SK-N-SH (cell line): ENCODE results near the gene KRT72. TPM values are rescaled to one million over a fixed set of nuclear protein-coding genes. Genes with fewer than 3 reads are reported as not detected.

Experiments used
- CTCF ChIA-PET: fragments of 300-600, 350-600 bp; formaldehyde crosslinking; extraction: SDS; loops from one replicate; lab custom pipeline; 2021; lab: Yijun Ruan, JAX
- POLR2A ChIA-PET: fragments of 350-600 bp; sonication (Branson Sonifier 250); formaldehyde crosslinking; extraction: SDS; loops from one replicate; lab custom pipeline; 2020; ENCODE audit warnings: antibody characterized with exemption, inconsistent platforms; lab: Yijun Ruan, JAX
- DNase-seq: peaks from one replicate; pipeline ENCODE4 v3.0.0; 2012
- H2AFZ ChIP-seq: fragments of 200-600 bp; sonication (generic); 2 replicates; pipeline ENCODE4 v1.8.1; 2016; ENCODE audit warnings: antibody characterized with exemption, mild to moderate bottlenecking, low read depth
- H3F3A ChIP-seq: fragments of 200-600 bp; sonication (generic); replicated peaks from 2 replicates; pipeline ENCODE3; 2016; ENCODE audit warnings: antibody characterized with exemption, mild to moderate bottlenecking; ENCODE audit not compliant: insufficient read depth
- H3K27ac ChIP-seq, 2 experiments: fragments of 200-500 bp in 1 of 2; fragments of 200-600 bp in 1 of 2; sonication (Bioruptor generic) in 1 of 2; sonication (generic), shearing (Covaris generic) in 1 of 2; 2 replicates each; pipeline versions ENCODE4 v1.5.1 to v1.6.1; 2014 to 2016; ENCODE audit warnings: low read depth in 2 of 2, inconsistent platforms in 1 of 2, low read length in 1 of 2, mild to moderate bottlenecking in 1 of 2, mixed read lengths in 1 of 2
- H3K27me3 ChIP-seq: fragments of 200-600 bp; sonication (generic), shearing (Covaris generic); 2 replicates; pipeline ENCODE4 v1.6.1; 2016; ENCODE audit warnings: mixed run types; ENCODE audit not compliant: insufficient read depth
- H3K36me3 ChIP-seq, 2 experiments: fragments of 200-500 bp in 1 of 2; fragments of 200-600 bp in 1 of 2; sonication (Bioruptor generic) in 1 of 2; sonication (generic) in 1 of 2; replicated peaks in 1 of 2; 2 replicates each; pipeline versions ENCODE3 to v1.5.1; 2014 to 2016; ENCODE audit warnings: low read length in 1 of 2, mild to moderate bottlenecking in 1 of 2; ENCODE audit not compliant: insufficient read depth in 2 of 2, control insufficient read depth in 1 of 2
- H3K4me1 ChIP-seq, 2 experiments: fragments of 200-500 bp in 1 of 2; fragments of 200-600 bp in 1 of 2; sonication (Bioruptor generic) in 1 of 2; sonication (generic), shearing (Covaris generic) in 1 of 2; 2 replicates each; pipeline versions ENCODE4 v1.5.1 to v1.6.1; 2014 to 2016; ENCODE audit warnings: low read depth in 1 of 2, low read length in 1 of 2, mixed run types in 1 of 2; ENCODE audit not compliant: insufficient read depth in 2 of 2, control insufficient read depth in 1 of 2
- H3K4me2 ChIP-seq: fragments of 200-600 bp; sonication (generic), shearing (Covaris generic); 2 replicates; pipeline ENCODE4 v1.6.1; 2017; ENCODE audit warnings: mixed run types
- H3K4me3 ChIP-seq, 2 experiments: fragments of 200-500 bp in 1 of 2; fragments of 200-600 bp in 1 of 2; sonication (Bioruptor generic) in 1 of 2; sonication (generic), shearing (Covaris generic) in 1 of 2; 2 replicates each; pipeline versions ENCODE4 v1.5.1 to v1.8.1; 2014 to 2016; ENCODE audit warnings: low read depth in 2 of 2, inconsistent platforms in 1 of 2, low read length in 1 of 2, mild to moderate bottlenecking in 1 of 2, mixed read lengths in 1 of 2, moderate library complexity in 1 of 2
- H3K79me2 ChIP-seq: fragments of 200-600 bp; sonication (generic); 2 replicates; pipeline ENCODE4 v1.8.1; 2017; ENCODE audit warnings: mild to moderate bottlenecking; ENCODE audit not compliant: insufficient read depth
- H3K9ac ChIP-seq: fragments of 200-600 bp; sonication (generic); 2 replicates; pipeline ENCODE4 v1.6.1; 2017; ENCODE audit warnings: mixed run types
- H3K9me2 ChIP-seq: fragments of 200-600 bp; sonication (generic); 2 replicates; pipeline ENCODE4 v1.6.1; 2017; ENCODE audit warnings: mixed run types
- H3K9me3 ChIP-seq: fragments of 200-600 bp; sonication (generic); 2 replicates; pipeline ENCODE4 v1.6.1; 2017; ENCODE audit warnings: mixed run types, mild to moderate bottlenecking, moderate library complexity
- H4K20me1 ChIP-seq: fragments of 200-600 bp; sonication (generic); 2 replicates; pipeline ENCODE4 v1.6.1; 2017; ENCODE audit warnings: mild to moderate bottlenecking, mixed run types; ENCODE audit not compliant: insufficient read depth
- FOSL2 ChIP-seq: IDR thresholded peaks from 2 replicates; pipeline ENCODE4 v1.4.0; 2012; ENCODE audit warnings: low read depth, mild to moderate bottlenecking, moderate library complexity, borderline replicate concordance
- FOXJ3 ChIP-seq: sonication (generic); formaldehyde crosslinking; IDR thresholded peaks from 2 replicates; pipeline ENCODE4 v1.5.1; 2020; ENCODE audit warnings: mild to moderate bottlenecking, missing genetic modification reagents
- GABPA ChIP-seq: IDR thresholded peaks from 2 replicates; pipeline ENCODE4 v1.4.0; 2012; ENCODE audit warnings: low read depth, mild to moderate bottlenecking
- GATA2 ChIP-seq: sonication (generic); formaldehyde crosslinking; IDR thresholded peaks from 2 replicates; pipeline ENCODE4 v1.5.0; 2020; ENCODE audit warnings: mild to moderate bottlenecking, missing genetic modification reagents
- JUND ChIP-seq: IDR thresholded peaks from 2 replicates; pipeline ENCODE4 v1.4.0; 2012
- MXI1 ChIP-seq: IDR thresholded peaks from 2 replicates; pipeline ENCODE4 v1.6.1; 2012; ENCODE audit warnings: mild to moderate bottlenecking, low read depth, low read length, improper control_type of control experiment
- NFIC ChIP-seq: IDR thresholded peaks from 2 replicates; pipeline ENCODE4 v1.4.0; 2012; ENCODE audit warnings: borderline replicate concordance
- NRF1 ChIP-seq: IDR thresholded peaks from 2 replicates; pipeline ENCODE4 v1.6.1; 2012; ENCODE audit warnings: low read depth, mild to moderate bottlenecking, low read length
- RAD21 ChIP-seq: IDR thresholded peaks from 2 replicates; pipeline ENCODE4 v1.6.1; 2012; ENCODE audit warnings: mild to moderate bottlenecking, low read length
- RCOR1 ChIP-seq: fragments of 150-350 bp; IDR thresholded peaks from 2 replicates; pipeline ENCODE4 v1.6.1; 2017; ENCODE audit warnings: antibody characterized with exemption, low read length
- RFX5 ChIP-seq: IDR thresholded peaks from 2 replicates; pipeline ENCODE4 v1.6.1; 2012; ENCODE audit warnings: mild to moderate bottlenecking, improper control_type of control experiment, low read length
- SIN3A ChIP-seq: IDR thresholded peaks from 2 replicates; pipeline ENCODE4 v1.6.1; 2012; ENCODE audit warnings: low read depth, mild to moderate bottlenecking, low read length, moderate library complexity, borderline replicate concordance
- SMC3 ChIP-seq: IDR thresholded peaks from 2 replicates; pipeline ENCODE4 v1.6.1; 2012; ENCODE audit warnings: low read depth, low read length, improper control_type of control experiment
- TEAD4 ChIP-seq: IDR thresholded peaks from 2 replicates; pipeline ENCODE4 v1.4.0; 2012; ENCODE audit warnings: mild to moderate bottlenecking, borderline replicate concordance; ENCODE audit not compliant: insufficient read depth
- YY1 ChIP-seq: IDR thresholded peaks from 2 replicates; pipeline ENCODE4 v1.4.0; 2012; ENCODE audit warnings: low read depth, mild to moderate bottlenecking
- WGBS: methylation state at CpG from one replicate; pipeline ENCODE4 v1.1.6; 2017; ENCODE audit warnings: low lambda C conversion rate; 5-methylcytosine and 5-hydroxymethylcytosine counted together
- polyA plus RNA-seq, 3 experiments: library from polyadenylated mRNA; depleted of rRNA; stranded (reverse); fragments of >200 nt; gene quantifications; 2 replicates each; pipeline ENCODE4 v1.2.3, GENCODE V29; 2012
- TF ChIP-seq, protein P1 (sequence below): IDR thresholded peaks from 2 replicates; pipeline ENCODE4; 2012
- TF ChIP-seq, protein P2 (sequence below): IDR thresholded peaks from 2 replicates; pipeline ENCODE4 v1.6.1; 2012; ENCODE audit warnings: mild to moderate bottlenecking, low read depth, low read length, moderate library complexity
- TF ChIP-seq, protein P3 (sequence below): IDR thresholded peaks from 2 replicates; pipeline ENCODE4 v1.4.0; 2012; ENCODE audit warnings: low read depth, borderline replicate concordance
- TF ChIP-seq, protein P4 (sequence below): IDR thresholded peaks from 2 replicates; pipeline ENCODE4 v1.4.0; 2012; ENCODE audit warnings: low read depth

Gene KRT72
- polyA plus RNA-seq, 1 of the 3 experiments (the other 2 are of a cell fraction), result not detected

DNA sequence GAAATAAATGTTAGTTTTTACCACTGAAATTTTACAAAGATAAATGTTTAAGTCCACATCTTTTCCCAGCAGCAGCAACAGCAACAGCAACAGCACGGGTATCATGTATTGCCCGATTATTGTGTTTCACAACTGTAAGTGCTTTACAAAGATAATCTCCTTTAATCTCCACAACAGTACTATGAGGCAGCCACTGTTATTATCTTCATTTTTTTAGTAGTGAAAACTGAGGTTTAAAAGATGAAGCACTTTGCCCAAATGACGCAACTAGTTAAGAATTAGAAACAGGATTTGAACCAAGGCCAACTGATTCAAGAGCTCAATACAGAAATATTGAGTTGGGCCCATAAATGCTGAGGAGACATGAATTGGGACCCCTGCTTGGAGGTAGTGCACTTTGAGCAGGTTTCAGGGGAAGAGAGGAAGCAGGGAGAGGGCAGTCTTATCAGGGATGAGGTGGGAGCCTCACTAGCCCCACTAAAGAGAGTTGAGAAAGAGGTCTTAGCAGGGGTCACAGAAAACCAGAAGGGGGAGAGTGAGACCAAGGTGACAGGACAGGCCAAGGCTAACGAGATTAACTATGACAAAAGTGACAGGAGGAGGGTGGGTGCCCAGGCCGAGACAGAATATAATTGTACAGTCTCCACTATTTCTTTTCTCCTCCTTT is 35.5 kb upstream of the KRT72 start:
- POLR2A ChIA-PET, result no interaction called here
- no peak overlapping the region for H3K27ac ChIP-seq
- no peaks in the 10 kb centered on the region for H3F3A ChIP-seq
- peaks cover 32% of the 10 kb centered on the region for H3K27me3 ChIP-seq
- H2AFZ ChIP-seq, result no peak overlapping the region
- H3K36me3 ChIP-seq, result no peaks in the 10 kb centered on the region
- H3K9me3 ChIP-seq, result no peaks in the 10 kb centered on the region
- H4K20me1 ChIP-seq, result no peaks in the 10 kb centered on the region
- no peak overlapping the region for H3K9ac ChIP-seq
- no peak for DNase-seq
- CTCF ChIA-PET, result no interaction called here
- 35% methylated on average over 5 of the region's 5 CpGs for WGBS
- no peaks in the 10 kb centered on the region for H3K9me2 ChIP-seq
- no peak overlapping the region for H3K4me3 ChIP-seq
- TF ChIP-seq, protein P1, sequence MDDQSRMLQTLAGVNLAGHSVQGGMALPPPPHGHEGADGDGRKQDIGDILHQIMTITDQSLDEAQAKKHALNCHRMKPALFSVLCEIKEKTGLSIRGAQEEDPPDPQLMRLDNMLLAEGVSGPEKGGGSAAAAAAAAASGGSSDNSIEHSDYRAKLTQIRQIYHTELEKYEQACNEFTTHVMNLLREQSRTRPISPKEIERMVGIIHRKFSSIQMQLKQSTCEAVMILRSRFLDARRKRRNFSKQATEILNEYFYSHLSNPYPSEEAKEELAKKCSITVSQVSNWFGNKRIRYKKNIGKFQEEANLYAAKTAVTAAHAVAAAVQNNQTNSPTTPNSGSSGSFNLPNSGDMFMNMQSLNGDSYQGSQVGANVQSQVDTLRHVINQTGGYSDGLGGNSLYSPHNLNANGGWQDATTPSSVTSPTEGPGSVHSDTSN, result no peak
- TF ChIP-seq TEAD4 (no peak), RCOR1 (no peak), MXI1 (no peak), FOSL2 (no peak), RFX5 (no peak), NRF1 (no peak)
- TF ChIP-seq, protein P2, sequence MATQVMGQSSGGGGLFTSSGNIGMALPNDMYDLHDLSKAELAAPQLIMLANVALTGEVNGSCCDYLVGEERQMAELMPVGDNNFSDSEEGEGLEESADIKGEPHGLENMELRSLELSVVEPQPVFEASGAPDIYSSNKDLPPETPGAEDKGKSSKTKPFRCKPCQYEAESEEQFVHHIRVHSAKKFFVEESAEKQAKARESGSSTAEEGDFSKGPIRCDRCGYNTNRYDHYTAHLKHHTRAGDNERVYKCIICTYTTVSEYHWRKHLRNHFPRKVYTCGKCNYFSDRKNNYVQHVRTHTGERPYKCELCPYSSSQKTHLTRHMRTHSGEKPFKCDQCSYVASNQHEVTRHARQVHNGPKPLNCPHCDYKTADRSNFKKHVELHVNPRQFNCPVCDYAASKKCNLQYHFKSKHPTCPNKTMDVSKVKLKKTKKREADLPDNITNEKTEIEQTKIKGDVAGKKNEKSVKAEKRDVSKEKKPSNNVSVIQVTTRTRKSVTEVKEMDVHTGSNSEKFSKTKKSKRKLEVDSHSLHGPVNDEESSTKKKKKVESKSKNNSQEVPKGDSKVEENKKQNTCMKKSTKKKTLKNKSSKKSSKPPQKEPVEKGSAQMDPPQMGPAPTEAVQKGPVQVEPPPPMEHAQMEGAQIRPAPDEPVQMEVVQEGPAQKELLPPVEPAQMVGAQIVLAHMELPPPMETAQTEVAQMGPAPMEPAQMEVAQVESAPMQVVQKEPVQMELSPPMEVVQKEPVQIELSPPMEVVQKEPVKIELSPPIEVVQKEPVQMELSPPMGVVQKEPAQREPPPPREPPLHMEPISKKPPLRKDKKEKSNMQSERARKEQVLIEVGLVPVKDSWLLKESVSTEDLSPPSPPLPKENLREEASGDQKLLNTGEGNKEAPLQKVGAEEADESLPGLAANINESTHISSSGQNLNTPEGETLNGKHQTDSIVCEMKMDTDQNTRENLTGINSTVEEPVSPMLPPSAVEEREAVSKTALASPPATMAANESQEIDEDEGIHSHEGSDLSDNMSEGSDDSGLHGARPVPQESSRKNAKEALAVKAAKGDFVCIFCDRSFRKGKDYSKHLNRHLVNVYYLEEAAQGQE, result no peak
- H3K4me1 ChIP-seq, result no peaks in the 10 kb centered on the region
- no peak overlapping the region for H3K4me2 ChIP-seq
- no peaks in the 10 kb centered on the region for H3K79me2 ChIP-seq

DNA sequence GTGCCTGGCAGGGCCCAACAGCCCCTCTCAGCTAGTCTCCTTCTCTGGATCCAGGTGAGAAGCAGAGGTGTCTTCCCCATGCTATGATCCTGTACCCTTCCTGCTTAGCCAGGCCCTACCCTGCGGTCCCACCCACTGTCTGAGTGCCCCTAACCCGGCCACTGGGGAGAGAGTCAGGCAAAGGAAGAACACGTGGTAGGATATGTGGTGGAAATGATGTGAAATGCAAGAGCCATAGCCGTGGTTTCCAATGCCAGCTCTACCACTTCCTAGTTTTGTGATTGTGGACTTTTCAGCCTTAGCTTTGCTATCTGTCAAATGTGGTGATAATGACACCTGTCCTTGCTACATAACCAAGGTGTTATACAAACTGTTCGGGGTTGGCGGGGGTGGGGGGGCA is 34.9 kb upstream of the KRT72 start:
- Histone ChIP-seq H3K9me2 (no peaks in the 10 kb centered on the region), H3K4me2 (no peak overlapping the region), H3K36me3 (no peaks in the 10 kb centered on the region), H3K27ac (no peak overlapping the region), H3K27me3 (peaks cover 26% of the 10 kb centered on the region), H3K9me3 (no peaks in the 10 kb centered on the region), H3F3A (no peaks in the 10 kb centered on the region), H3K9ac (no peak overlapping the region), H3K79me2 (no peaks in the 10 kb centered on the region), H3K4me3 (no peak overlapping the region), H3K4me1 (no peaks in the 10 kb centered on the region), H4K20me1 (no peaks in the 10 kb centered on the region), H2AFZ (no peak overlapping the region)
- no peak for DNase-seq
- WGBS, result 38% methylated on average over 6 of the region's 6 CpGs
- ChIA-PET POLR2A (no interaction called here), CTCF (no interaction called here)
- TF ChIP-seq GABPA, result no peak
- no peak for TF ChIP-seq NFIC
- TF ChIP-seq GATA2 (CRISPR knock-in tag), result no peak
- TF ChIP-seq RCOR1, result no peak
- no peak for TF ChIP-seq RAD21
- no peak for TF ChIP-seq RFX5
- TF ChIP-seq FOXJ3 (CRISPR knock-in tag), result no peak
- TF ChIP-seq YY1, result no peak
- no peak for TF ChIP-seq NRF1
- no peak for TF ChIP-seq SMC3
- TF ChIP-seq SIN3A, result no peak
- TF ChIP-seq, protein P3, sequence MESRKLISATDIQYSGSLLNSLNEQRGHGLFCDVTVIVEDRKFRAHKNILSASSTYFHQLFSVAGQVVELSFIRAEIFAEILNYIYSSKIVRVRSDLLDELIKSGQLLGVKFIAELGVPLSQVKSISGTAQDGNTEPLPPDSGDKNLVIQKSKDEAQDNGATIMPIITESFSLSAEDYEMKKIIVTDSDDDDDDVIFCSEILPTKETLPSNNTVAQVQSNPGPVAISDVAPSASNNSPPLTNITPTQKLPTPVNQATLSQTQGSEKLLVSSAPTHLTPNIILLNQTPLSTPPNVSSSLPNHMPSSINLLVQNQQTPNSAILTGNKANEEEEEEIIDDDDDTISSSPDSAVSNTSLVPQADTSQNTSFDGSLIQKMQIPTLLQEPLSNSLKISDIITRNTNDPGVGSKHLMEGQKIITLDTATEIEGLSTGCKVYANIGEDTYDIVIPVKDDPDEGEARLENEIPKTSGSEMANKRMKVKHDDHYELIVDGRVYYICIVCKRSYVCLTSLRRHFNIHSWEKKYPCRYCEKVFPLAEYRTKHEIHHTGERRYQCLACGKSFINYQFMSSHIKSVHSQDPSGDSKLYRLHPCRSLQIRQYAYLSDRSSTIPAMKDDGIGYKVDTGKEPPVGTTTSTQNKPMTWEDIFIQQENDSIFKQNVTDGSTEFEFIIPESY, result no peak
- TF ChIP-seq, protein P1, result no peak
- TF ChIP-seq JUND, result no peak
- TF ChIP-seq, protein P4, sequence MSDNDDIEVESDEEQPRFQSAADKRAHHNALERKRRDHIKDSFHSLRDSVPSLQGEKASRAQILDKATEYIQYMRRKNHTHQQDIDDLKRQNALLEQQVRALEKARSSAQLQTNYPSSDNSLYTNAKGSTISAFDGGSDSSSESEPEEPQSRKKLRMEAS, result no peak
- no peak for TF ChIP-seq MXI1
